LNCaP clone FGC (cell line): Measurements from ENCODE around the gene SERPIND1.

ENCODE experiments used
- DNase-seq: peaks from one replicate; pipeline ENCODE4 v3.0.0-alpha.2; 2011; ENCODE audit warnings: low read depth
- H3K4me3 ChIP-seq: 2 replicates; pipeline ENCODE4 v1.5.1; 2011; ENCODE audit warnings: mild to moderate bottlenecking, low read depth, low read length, control low read depth
- TF ChIP-seq, protein P1 (sequence below): IDR thresholded peaks from 2 replicates; pipeline ENCODE4 v1.5.1; 2012; ENCODE audit warnings: mild to moderate bottlenecking; ENCODE audit not compliant: control insufficient read depth, insufficient read depth; ENCODE audit errors: extremely low read depth

The SERPIND1 gene

DNA sequence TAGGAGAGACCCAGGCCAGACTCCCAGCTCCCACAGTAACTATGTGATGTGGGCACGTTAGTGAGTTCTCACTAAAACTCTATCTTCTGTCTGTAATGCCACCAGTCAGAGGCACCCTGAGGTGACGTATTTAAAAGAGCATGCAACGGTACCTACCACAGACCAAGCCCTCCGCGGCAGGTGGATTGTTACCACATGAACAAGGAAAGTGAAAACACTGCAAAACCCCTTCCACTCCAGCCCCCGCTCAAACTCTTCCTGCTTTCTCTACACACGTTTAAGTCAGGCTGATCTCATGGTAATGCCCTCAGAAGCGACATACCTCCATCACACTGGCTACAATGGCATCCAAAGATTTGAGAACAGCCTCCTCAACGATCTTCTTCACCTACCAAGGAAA lies 36.7 kb downstream of the SERPIND1 start:
- TF ChIP-seq, protein P1, sequence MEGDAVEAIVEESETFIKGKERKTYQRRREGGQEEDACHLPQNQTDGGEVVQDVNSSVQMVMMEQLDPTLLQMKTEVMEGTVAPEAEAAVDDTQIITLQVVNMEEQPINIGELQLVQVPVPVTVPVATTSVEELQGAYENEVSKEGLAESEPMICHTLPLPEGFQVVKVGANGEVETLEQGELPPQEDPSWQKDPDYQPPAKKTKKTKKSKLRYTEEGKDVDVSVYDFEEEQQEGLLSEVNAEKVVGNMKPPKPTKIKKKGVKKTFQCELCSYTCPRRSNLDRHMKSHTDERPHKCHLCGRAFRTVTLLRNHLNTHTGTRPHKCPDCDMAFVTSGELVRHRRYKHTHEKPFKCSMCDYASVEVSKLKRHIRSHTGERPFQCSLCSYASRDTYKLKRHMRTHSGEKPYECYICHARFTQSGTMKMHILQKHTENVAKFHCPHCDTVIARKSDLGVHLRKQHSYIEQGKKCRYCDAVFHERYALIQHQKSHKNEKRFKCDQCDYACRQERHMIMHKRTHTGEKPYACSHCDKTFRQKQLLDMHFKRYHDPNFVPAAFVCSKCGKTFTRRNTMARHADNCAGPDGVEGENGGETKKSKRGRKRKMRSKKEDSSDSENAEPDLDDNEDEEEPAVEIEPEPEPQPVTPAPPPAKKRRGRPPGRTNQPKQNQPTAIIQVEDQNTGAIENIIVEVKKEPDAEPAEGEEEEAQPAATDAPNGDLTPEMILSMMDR = no peak
- no peak for DNase-seq
- H3K4me3 ChIP-seq = no peak overlapping the region

DNA sequence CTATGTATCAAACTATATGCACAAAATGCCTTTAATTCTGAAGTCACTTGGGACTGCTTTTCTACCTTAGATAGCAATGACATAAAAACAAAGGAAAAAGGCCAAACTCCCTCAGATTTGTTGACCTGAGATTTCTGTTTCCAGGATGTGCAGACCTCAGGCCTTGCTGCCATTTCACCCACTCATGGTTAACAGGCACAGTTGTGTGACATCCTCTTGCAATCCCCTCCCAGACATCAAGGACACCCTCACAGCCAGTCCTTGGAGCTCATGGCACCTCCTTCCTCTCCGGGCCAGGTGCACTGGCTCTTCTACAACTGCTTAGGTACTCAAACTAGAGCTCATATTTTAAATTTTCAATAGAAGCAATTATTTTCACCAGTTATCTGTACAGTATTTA lies 37.3 kb downstream of the SERPIND1 start:
- no peak overlapping the region for H3K4me3 ChIP-seq
- TF ChIP-seq, protein P1 = no peak
- DNase-seq = no peak

DNA sequence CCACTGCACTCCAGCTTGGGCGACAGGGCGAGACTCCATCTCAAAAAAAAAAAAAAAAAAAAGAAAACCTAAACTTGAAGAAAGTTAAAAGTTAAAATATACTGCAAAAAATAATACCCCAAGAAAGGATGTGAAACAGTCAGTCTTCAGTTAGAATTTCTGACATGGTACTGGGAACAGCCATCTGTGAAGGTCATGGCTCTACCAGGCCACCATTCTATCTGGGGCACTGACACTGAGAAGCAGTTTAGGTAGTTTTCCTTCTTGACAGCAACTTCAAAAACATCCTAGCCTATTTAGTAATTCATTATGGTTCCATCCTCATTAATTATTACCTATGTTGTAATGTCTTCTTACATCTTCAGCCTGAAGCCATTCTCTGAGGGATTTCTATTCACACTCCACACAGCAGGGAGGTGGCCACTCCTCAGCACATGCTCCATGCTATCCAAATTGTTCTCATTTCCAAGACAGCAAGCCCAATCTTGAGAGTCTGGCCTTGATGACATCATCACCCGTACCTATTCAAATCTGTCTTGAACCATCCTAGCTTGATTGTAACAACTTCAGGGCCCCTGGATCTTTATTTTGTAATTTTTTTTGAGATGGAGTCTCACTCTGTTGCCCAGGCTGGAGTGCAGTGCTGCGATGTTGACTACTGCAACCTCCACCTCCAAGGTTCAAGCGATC lies 38.2 kb downstream of the SERPIND1 start:
- TF ChIP-seq, protein P1 = no peak
- H3K4me3 ChIP-seq = no peak overlapping the region
- DNase-seq = no peak

DNA sequence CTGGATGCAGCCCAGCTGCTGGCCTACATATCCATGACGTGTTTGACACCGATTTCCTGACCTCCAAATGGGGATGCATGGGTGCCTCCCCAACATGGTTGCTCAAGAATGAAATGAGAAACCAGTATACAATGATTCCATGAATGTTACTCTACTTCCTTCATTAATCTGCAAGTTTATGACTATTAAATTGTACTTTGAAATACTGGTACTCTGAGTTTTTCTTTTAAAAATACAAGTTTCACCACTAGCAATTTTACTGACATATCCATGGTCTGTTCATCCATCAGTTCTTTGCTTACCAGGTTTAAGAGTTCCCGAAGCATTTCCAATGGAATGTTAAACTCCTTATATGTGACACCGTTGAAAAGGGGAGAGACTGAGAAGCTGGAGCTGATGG lies 39.1 kb downstream of the SERPIND1 start:
- DNase-seq = no peak
- TF ChIP-seq, protein P1 = no peak
- H3K4me3 ChIP-seq = no peak overlapping the region

DNA sequence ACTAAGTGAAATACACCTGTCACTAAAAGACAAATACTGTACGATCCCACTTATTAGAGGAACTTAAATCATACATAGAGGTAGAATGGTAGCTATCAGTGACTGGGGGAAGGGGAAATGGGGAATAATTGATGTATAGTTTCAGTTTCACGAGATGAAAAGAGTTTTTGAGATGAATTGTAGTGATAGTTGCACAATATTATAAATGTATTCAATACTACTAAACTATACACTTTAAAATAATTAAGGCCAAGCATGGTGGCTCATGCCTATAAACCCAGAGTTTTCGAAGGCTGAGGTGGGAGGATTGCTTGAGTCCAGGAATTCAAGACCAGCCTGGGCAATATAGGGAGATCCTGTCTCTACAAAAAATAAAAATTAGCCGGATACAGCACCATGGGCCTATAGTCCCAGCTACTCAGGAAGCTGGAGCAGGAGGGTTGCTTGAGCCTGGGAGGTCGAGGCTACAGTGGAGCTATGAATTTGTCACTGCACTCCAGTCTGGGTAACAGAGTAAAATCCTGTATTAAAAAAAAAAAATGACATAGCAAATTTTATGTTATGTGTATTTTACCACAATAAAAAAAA lies 40.4 kb downstream of the SERPIND1 start:
- TF ChIP-seq, protein P1 = no peak
- DNase-seq = no peak
- H3K4me3 ChIP-seq = no peak overlapping the region

DNA sequence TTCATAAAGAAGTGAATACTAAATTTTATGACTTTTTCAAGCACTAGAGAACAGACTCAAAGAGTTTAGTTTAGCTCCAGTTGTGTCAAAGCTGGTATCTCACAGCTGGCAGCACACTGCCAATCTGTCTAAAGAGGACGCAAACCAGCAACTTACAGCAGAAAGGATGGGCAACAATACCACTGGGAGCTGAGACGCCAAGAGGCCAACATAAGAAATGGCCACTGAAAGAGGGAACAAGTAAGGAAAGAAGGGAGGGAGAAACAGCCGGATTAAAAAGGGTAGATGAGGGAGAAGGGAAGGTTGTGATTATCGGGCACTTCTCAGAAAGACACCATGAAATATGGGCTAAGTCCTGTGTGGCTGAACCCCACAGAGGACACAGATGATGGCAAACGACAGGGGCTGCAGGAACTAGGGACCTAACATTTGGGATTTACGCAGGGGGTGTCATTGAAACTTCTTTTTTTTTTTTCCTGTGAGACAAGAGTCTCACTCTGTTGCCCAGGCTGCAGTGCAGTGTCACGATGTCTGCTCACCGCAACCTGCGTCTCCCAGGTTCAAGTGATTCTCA lies 41.7 kb downstream of the SERPIND1 start:
- TF ChIP-seq, protein P1 = no peak
- no peak overlapping the region for H3K4me3 ChIP-seq
- no peak for DNase-seq

DNA sequence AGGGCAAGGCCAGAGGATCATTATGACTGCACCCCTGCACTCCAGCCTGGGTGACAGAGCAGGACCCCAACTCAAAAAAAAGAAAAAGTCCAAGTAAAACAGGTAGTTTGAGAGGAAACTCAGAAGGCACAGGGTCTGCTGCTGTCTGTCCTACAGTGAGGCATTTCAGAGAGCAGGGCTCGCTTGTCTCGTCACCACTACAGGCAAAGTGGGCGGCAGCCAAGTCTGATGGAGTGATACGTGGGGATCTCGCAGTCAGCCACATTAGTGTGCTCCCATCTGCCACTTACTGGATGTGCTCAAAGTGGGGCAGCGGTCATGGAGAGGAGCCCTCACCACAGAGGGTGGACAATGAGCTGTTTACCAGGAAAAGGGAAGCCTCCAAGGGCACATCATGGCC lies 42.6 kb downstream of the SERPIND1 start:
- H3K4me3 ChIP-seq = no peak overlapping the region
- TF ChIP-seq, protein P1 = no peak
- DNase-seq = no peak
